NCI-H524 (cell line): Measurements from ENCODE around the gene OPN4.
A peak's percentile ranks its signal among the peaks of the same experiment; 100 is the strongest.

ENCODE experiments used
- DNase-seq, 2 experiments: peaks; one replicate each; lab custom pipeline; 2025; lab: John Stamatoyannopoulos, UW

The OPN4 gene

DNA sequence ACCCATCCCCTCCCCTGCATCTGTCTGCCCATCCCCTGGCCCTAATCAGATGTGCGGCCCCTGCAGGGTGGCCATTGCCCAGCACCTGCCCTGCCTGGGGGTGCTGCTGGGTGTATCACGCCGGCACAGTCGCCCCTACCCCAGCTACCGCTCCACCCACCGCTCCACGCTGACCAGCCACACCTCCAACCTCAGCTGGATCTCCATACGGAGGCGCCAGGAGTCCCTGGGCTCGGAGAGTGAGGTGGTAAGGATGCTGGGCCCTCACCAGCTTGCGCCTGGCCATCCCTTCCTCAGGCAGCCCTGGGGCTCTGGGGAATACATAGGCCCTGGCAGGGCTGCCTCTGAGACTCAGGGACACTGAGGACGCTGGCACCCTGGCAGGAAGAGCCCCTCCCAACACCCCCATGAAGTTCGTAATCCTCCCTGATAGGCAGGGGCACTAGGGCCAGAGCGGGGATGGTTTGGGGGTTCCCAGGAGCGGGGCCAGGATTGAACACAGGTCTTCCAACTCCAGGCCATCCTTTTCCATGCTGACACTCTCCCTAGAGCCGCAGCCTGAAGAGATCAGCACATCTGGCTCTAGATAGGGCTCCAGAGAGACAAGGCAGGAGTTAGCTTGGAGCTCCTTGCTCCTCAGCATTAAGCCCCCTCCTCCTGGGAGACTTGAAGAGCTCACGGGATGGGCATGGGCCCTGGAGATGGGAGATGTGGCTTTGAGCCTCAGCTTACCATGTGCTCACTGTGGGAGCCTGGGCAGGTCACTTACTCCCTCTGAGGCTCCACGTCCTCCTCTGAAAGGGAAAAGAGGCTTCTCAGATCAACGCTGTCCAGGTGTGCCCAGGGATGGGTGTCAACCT, 8.1 kb downstream of the OPN4 start:
- no peak for DNase-seq

DNA sequence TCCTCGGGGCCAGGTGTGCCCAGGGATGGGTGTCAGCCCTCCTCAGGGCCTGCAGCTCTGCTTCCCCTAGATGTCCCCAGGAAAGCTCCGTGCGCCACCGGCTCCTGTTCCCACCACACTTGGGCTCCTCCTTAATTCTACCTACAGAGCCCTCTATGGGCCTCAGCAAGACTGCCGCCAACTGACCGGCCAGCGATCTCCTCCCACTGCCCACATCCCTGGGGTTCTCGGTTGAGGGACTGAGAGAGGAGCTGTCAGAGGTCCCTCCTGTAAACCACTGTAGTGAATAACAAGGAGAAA, 8.6 kb downstream of the OPN4 start:
- DNase-seq = no peak

DNA sequence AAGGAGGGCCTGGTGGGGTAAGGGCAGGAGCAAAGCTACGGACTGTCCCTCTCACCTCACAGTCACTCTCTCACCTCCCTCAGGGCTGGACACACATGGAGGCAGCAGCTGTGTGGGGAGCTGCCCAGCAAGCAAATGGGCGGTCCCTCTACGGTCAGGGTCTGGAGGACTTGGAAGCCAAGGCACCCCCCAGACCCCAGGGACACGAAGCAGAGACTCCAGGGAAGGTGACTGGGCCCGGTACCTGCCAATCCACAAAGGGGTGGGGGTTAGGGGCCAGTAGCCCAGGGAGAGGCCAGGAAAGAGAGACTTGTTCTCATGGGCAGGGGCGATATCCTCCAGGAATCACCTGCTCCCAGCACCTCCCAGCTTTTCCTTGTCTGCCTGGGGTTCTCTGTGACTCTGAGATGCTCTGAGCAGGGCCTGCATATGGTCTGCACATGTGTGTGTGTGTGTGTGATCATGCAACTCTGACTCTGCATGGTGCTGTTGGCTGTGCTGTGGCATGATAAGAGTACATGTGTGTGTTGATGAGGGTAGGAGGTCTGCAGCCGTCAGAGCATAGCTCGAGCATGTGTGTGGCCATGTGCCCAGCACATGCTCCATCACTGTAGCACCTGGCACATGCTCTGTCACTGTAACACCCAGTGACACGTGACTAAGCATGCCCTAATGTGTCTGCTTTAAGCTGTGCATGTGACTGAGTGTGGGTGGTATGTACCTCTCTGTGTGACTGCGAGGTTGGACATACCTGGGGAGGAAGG, 9.4 kb downstream of the OPN4 start:
- DNase-seq = no peak

DNA sequence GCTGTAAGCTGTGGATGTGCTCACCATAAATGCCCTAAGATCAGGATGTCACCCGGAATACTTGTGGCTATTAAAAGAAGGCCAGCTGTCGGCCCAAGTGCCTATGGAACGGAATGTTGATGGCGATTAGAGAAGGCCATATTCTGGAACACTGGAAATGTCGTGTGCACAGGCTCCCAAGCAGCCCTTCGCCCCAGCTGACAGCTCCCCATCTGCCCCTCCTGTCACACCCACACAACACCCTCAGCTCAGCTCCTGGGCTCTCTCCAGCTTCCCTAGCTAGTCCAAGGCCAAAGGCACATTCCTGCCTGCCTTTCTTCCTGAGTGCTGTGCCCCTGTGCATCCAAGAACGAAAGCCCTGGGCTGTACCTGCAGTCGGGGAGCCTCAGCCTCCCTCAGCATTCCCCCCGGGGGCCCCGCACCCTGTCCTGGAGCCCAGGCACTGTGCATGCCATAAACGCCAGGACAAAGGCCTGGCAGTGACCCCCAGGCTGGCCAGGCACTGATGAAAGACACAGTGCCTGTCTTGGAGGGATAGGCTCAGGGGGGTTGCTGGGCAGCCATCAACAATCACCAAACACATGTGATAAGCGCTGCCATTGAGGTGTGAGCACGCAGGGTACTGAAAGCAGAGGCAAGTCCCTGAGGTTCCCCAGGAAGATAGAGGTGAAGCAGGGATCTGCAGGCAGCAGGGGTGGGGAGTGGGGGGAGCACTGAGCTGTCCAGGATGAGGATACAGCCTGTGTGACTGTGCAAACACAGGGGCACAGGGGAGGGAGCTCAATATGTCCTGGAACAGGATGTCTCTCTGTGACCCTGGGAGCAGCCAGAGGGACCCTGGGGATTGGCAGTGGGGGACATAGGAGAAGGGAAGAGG, 10.2 kb downstream of the OPN4 start:
- peak; percentile 45 to 65 for DNase-seq

DNA sequence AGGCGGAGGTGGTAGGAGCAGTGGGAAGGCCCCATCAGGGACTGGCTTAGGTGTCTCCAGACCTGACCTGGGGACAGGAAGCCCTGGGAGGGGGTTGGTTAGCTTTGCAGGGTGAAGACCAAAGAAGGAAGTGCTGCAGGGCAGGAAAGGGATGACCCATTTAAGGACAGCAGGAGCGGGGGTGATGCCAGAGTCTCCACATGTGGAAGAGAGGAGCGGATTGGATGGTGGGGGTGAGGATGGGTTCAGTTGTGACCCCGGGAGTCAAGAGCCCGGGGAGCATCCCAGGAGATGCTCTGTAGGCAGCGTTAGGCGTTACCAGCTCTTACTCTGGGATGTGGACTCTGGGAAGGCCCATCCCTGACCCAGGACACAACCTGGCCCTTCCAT, 10.9 kb downstream of the OPN4 start:
- DNase-seq = no peak

DNA sequence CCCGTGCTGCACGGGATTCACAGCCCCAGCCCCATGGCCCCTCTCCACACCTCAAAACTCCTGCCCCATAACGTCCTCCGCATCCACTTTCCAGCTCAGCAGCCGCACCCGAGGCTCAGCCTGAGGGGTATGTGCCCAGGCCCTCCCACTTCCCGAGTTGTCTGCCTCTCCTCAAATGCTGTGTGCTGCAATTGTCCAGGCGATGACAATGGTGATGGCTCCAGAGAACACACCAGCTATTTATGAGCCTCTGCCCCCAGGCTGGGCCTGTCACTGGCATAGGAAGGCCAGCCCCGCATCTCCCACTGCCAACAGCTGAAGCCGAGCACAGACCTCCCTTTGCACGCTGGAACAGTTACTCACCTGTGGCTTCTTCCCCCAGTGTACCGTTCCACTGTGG, 11.5 kb downstream of the OPN4 start:
- DNase-seq = no peak

DNA sequence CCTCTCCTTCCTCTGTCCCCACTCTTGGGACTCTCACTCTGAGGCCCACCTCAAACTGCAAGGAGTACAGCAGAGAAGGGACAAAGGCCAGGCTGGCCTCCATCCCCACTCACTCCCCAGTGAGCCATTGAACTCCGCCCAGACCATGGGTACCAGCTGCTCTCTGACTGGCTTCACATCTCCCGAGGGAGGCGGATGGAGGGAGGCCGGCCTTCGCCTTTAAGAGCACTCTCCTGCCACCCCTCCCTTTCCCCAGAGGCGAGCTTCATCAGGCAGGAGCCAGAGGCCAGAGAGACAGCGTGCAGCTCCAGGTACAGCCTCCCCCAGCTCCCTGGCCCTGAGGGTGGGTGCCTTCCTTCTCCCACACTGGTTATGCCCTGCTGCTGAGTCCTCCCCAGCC, 12.2 kb downstream of the OPN4 start:
- peak; percentile 64 to 66 for DNase-seq

DNA sequence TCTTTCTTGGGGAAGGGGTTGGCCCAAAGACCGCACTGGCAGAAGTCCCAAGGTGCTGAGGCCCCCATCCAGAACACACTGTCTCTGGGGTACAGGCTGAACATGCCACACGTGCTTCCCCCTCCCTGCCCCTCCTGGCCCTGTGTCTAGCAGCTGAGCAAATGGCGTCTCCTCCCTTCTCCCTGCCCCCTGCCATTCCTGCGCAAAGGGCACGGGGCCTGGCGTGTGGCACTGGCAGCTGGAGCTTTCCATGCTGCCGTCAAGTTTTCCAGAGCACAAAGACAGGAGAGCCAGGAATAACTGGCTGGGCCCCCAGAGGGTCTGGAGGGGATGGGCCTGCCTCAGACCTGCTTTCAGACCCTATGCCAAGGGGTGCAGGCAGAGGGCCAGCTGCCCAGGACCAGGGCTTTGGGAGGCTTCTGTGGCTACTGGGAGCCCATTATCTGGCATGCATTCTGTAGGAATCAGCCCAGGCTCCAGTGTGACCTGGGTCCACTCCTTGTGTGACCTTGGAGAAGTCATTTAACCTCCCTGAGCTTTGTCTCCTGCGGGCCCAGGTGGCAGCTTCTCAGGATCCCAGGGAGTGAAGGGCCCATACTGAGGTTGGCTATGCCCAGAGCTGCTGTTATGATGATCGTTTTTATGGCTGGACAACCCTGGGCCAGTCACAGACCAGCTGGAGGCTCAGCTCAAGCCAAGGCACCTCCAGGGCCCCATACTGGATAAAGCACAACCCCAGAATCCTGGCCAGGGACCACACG, 13.3 kb downstream of the OPN4 start:
- no peak for DNase-seq

DNA sequence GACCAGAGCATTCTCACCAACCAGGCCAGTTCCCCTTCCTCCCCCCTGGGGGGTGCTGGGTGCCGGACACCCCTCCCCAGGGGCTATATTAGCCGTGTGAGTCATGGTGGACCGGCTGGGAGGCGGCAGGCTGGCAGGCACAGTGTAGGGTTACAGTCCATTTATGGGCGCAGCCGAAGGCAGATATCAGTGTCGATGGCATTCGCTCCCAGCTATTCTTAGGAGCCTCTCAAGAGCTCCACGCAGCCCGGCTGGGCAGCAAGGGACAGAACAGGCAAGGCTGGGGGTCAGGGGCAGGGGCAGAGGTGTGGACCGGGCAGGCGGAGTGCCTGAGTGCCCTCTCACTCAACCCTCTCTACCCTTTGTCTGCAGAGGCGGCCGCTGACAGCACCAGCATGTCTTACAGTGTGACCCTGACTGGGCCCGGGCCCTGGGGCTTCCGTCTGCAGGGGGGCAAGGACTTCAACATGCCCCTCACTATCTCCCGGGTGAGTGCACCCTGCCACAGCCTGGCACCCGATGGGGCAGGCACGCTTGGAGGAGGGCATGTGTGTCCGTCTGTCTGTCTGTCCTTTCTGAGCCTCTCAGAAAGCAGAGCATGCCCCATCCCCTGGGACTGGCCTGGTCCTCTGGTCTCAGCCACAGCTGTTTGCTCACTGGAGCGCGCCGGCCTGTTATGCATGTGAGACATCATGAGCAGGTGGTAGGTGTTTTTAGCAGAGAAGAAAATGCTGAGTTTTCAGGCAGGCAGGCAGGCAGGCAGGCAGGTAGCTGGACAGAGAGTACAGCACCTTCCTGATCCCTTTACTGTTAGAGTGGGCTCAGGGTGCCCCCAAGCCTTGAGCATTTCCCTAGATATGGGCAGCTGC, 14.2 kb downstream of the OPN4 start, which contains the start of gene LDB3:
Gene LDB3, plus strand, starts transcription at position 215 of the 869 bp plus-strand sequence. Its CDS starts 181 bp downstream, at position 396.
- DNase-seq = peak; percentile 41 to 58

DNA sequence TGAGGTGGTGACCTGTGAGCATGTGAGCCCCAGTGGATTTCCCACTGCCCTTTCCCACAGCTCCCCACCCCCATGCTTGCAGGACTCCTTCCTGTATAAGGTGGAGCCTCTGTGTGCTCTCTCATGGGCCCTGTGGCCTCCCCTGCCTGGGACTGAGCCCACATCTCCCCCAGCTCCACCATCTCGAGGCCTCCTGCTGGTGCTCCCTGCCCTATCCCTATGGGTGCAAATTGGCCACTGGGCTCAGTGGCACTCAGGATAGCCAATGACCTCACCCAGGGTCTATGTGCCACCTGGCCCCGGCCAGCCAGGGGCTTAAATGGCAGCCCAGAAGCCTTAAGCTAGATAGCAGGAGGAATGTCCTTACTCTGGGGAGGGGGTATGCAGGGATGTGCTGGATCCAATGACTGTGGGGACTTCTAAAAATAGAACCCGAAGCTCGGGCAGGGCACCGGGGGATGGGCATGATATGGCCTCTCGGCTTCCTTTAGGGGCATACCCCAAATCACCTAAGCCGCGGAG, 16.0 kb downstream of the OPN4 start:
- no peak for DNase-seq

DNA sequence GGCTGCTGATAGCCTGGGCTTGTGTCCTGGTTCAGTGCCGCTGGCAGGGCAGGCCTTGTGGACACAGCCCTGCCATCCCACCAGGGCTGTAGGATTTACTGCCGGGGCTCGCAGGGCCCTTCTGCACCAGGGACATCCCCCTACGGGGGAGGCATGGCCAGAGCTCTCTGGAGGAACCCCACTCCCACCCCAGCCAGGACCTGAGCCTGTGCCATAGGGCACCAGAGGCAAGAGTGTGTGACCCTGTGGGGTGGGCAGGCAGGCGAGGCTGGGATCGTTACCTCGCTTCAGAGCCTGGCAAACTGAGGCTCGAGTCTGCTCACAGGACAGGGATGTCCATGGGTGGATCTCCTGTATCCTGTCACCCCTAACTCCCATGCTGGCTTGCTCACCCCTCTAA, 16.5 kb downstream of the OPN4 start:
- DNase-seq = no peak

DNA sequence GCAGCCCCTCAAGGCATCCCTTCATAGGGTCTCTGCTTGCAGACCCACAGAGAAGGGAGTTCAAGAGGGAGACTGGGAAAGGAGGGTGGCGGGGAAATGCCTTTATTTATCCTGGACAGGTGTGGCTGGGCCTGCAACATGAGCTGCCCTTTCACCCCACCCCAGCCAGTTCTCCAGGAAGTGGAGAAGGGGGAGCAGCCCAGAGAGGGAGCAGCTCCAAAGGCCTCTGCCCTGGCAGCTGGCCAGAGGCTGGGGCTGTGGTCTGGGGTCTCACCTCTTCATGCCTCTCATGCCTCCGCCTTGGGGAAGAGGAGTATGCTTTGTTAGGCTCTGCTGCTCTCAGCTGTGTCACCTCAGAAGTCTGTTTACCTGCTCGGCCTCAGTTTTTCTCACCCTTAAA, 17.1 kb downstream of the OPN4 start:
- no peak for DNase-seq

DNA sequence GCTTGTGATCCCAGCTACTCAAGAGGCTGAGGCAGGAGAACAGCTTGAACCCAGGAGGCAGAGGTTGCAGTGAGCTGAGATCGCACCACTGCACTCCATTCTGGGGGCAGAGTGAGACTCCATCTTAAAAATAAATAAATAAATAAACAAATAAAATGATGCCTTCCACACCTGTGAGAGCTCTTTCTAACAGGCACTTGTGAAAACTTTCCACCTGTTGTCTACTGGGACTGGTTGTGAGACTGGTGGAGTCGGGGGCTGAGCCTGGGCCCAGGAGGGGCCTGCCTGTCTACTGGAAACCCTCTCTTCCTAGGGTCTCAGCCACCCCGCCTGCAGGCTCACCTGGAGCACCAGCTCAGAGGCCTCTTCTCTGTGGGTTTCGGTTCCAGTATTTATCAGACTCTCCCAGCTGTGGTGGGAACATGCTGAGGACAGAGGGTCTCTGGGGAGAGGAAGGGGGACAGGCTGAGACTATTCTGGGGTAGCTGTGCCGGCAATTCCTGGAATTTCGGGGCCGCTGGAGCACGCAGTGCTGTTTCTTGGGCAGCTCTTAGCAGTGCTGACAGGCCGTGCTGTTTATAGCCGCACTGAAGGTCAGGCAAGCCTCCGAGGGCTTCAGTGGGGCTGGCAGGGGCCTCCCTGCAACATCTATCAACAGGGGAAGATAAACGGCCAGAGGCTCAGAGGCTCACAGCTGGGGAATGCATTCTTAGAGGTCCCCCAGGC, 17.8 kb downstream of the OPN4 start:
- no peak for DNase-seq

DNA sequence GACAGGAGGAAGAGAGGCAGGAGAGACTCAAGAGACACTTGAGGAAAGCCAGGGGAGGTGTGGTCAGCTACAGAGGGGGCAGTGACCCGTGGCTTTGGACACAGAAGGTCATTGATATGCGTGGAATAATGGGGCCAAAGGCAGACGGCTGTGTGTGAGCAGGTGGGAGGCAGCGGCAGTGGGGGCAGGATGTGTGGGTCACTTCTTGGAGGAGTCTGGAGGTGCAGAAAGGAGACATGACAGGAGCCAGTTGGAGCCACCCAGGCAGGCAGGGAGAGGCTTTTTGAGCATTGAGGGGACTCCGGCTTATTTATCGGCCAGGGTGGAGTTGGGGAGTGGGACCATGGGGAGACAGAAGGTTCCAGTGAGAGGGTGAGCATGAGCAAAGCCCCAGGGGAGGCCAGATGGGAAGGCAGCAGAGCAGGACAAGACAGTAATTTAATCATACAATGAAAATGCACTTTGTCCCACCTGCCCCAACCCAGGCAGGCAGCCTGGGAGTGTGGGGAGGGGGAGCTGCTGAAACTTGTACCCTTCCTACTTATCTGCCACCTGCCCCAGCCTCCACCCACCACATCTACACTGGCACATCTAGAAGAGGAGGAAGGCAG, 19.0 kb downstream of the OPN4 start:
- DNase-seq = peak; percentile 66 to 86

DNA sequence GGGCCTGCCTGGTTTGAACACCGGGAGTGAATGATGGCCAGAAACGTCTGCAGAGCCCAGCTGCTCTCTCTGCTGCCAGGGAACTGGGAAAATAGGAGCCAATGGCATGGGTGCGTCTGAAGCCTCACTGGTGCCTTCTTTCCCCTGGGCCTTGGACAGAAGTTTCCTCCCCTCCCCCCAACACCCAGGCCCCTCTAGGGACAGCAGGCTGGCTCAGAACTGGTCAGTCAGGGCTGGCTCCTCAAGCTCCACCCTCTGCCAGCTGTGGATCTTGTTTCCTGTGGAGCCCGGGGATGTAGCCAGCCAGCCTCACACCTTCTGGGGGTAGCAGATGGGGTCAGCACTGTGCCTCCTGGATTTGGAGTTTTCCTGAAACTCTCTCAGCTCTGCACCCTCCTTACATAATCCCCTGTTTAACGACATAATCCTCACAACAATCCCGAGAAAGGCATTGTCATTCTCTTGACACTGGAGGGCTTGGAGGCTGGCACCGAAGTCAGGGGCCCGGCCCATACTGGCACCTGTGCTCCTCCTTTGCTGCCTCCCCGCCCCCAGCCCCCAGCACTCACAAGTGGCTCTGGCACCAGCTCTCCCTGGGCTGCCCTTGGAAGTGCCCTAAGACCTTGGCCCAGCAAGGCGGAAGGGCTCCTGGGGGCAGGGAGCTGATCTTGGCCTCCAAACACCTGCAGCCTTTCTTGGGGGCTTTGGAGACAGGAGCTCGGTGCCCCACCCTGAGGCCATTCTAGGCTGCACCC, 19.7 kb downstream of the OPN4 start:
- DNase-seq = peak; percentile 79 to 93

DNA sequence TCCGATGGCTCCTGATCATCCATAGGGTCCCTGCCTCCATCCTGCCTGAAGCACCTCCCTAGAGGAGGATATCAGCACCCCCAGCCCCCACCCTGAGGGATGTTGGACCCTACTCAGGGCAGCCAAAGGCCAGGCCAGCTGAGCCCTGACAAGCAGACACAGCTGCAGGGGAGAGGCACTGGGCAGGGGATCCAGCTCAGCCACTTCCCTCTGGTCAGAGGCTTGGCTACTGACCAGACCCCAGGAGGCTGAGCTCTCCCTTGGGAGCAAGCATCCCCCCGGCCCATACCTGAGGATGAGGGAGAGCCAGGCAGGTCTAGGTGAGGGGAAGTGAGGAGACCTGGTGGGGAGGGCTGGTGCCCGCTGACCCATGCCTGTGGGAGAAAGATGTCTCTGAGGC, 20.6 kb downstream of the OPN4 start:
- DNase-seq = no peak

DNA sequence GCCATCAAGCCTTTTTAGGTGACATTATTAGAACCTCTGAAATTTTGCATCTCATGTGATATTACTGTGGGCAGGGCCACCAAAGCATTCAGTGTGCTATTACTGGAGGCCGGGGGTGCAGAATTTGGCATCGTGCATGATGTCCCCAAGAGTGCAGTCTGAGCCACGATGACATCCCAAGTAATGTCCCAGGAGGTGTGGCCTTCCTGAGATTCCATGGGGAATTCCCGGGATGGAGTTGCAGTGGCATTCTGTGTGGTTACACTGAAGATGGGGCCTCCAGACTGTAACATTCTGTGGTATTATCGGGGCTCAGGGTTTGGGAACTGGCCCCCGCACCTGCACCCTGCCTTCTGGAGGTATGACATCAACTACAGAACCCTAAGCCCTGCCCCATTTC, 23.0 kb downstream of the OPN4 start:
- no peak for DNase-seq

DNA sequence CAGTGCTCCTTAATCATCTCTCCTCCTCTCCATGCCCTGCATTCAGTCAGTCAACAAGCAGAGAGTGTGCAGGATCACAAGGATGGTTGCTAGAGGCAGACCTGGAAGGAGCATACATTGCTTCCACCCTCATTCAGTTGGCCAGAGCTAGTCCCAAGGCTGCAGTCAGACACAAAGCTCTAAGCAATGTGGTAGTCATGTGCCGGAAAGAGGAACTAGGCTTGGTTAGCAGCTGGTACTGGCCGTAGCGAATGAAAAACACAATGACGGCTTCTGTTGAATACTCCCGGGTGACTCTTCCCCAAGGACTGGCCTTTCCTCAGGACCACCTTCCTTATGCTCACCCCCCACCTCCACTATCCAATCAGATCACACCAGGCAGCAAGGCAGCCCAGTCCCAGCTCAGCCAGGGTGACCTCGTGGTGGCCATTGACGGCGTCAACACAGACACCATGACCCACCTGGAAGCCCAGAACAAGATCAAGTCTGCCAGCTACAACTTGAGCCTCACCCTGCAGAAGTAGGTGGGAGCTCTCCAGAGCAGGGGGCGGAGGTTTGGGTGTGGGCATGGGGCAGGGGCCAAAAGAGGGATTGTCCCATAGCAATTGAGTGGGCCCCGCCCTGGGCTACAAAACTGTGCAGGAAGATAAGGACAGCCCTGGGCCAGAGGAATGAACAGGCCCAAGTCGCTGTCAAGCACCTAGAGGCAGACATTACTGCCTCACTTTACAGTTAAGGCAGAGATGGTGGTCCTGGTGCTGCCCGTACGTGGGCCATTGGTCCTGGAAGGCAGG, 24.8 kb downstream of the OPN4 start:
- no peak for DNase-seq
